ENCODE measurements around the gene FCN2.

Gene FCN2

GRCh38 chr9:134867917-134868750, 12.5 kb upstream of the FCN2 start:
- no peak for FAIRE-seq
- DNase-seq (ENCODE audit: insufficient read length, low spot score) = no peak

GRCh38 chr9:134868751-134869553, 11.7 kb upstream of the FCN2 start:
- FAIRE-seq = no peak
- no peak for DNase-seq (ENCODE audit: insufficient read length, low spot score)

GRCh38 chr9:134869554-134870300, 10.9 kb upstream of the FCN2 start:
- FAIRE-seq = no peak
- no peak for DNase-seq (ENCODE audit: insufficient read length, low spot score)

- DNase-seq (ENCODE audit: insufficient read length, low spot score) = no peak
- no peak for FAIRE-seq
Observed at GRCh38 chr9:134870301-134870694, 10.3 kb upstream of the FCN2 start.

GRCh38 chr9:134870746-134871662, 9.6 kb upstream of the FCN2 start:
- FAIRE-seq (no peak), DNase-seq (ENCODE audit: insufficient read length, low spot score) (no peak)

GRCh38 chr9:134871697-134872340, 8.8 kb upstream of the FCN2 start:
- FAIRE-seq (no peak), DNase-seq (ENCODE audit: insufficient read length, low spot score) (no peak)

- no peak for FAIRE-seq
- no peak for DNase-seq (ENCODE audit: insufficient read length, low spot score)
Observed at GRCh38 chr9:134872482-134873231, 8.0 kb upstream of the FCN2 start.

- no peak for DNase-seq (ENCODE audit: insufficient read length, low spot score)
- FAIRE-seq = no peak
Observed at GRCh38 chr9:134875371-134875770, 5.2 kb upstream of the FCN2 start.

- FAIRE-seq (no peak), DNase-seq (ENCODE audit: insufficient read length, low spot score) (no peak)
Observed at GRCh38 chr9:134877541-134877940, 3.1 kb upstream of the FCN2 start.

- no peak for DNase-seq (ENCODE audit: insufficient read length, low spot score)
- no peak for FAIRE-seq
Observed at GRCh38 chr9:134879664-134880483, 736 bp upstream of the FCN2 start.

- FAIRE-seq = no peak
- no peak for DNase-seq (ENCODE audit: insufficient read length, low spot score)
Observed at GRCh38 chr9:134881313-134881670, 682 bp downstream of the FCN2 start.

- FAIRE-seq = no peak
- DNase-seq (ENCODE audit: insufficient read length, low spot score) = no peak
Observed at GRCh38 chr9:134882204-134882785, 1.7 kb downstream of the FCN2 start.

GRCh38 chr9:134883040-134883782, 2.6 kb downstream of the FCN2 start:
- no peak for DNase-seq (ENCODE audit: insufficient read length, low spot score)
- no peak for FAIRE-seq

- DNase-seq (ENCODE audit: insufficient read length, low spot score) (no peak), FAIRE-seq (no peak)
Observed at GRCh38 chr9:134884492-134884891, 3.9 kb downstream of the FCN2 start.

- DNase-seq (ENCODE audit: insufficient read length, low spot score) = no peak
- no peak for FAIRE-seq
Observed at GRCh38 chr9:134885001-134885678, 4.5 kb downstream of the FCN2 start.

GRCh38 chr9:134885679-134886412, 5.2 kb downstream of the FCN2 start:
- no peak for DNase-seq (ENCODE audit: insufficient read length, low spot score)
- no peak for FAIRE-seq

Measured in HTR-8/SVneo (cell line).